Measurements from ENCODE around the gene CDK5. TPM values are rescaled to one million over a fixed set of nuclear protein-coding genes. Genes with fewer than 3 reads are reported as not detected.

Gene CDK5
- total and polyA plus RNA-seq, 4 experiments from 2014 or later = 6.3 to 15.2 (median 9.1) TPM

DNA sequence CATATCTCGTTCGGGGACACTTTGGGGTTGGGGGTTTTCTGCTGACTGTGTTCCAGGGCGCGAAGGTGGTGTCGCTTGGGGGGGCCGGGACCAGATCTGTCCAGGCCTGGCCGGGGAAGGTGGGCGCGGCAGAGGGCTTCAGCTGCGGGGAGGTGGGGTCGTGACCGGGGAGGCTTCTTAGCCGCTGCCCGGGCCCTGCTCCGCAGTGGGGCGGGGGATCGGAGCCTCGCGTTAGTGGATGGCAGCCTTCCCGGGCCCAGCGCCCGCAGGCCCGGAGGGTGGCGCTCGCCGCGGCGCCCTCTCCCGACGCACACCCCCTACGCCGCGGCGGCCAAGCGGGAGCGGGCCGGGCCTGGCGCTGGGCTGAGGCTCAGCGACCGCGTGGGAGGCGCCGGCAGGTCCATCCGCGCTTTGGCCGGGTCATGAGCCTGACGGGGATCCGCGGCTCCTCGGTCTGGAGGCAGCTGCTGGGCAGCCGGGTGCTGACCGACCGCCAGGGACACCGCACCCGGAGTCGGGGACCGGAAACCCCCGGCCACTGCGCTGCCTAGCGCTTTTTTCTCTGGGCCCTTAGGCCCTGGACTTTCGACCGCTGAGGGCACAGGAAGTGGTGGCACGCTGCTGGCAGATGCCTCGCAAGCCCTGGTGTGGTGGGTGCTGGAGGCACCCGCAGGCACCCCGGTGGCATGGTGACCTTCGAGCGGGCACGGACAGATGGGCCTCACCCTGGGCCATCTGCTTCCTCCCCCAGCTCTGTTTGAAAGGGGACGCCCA, 29.7 kb upstream of the CDK5 start:
- CTCF ChIA-PET (ENCODE audit: partially characterized antibody) = interaction anchor here (1.1 to 5.6 kb wide), 4 partner anchors 21 to 79 kb away, joined by 3 to 29 read pairs (median 7); no protein-coding TSS in a partner anchor
- H3K27me3 ChIP-seq (ENCODE audit: insufficient read depth, low read length) = no peaks in the 10 kb centered on the region
- peak; percentile 29 to 65 (median 37) for DNase-seq
- peak overlapping the region; percentile 69 to 88 for H3K4me3 ChIP-seq (ENCODE audit: low read length in 2 of 2)
- intact Hi-C loops (cut with micrococcal nuclease) = loop anchor here (1.0 to 10.0 kb wide), 2 partner anchors 24 to 113 kb away; partner anchors contain the start of gene KCNH2
- POLR2A ChIA-PET (ENCODE audit: partially characterized antibody) = interaction anchor here (1.0 to 1.5 kb wide), 6 partner anchors 27 to 74 kb away, joined by 3 to 5 read pairs (median 4); partner anchors contain the start of genes ABCB8 and CDK5
- Mint-ChIP-seq H3K27ac (peak overlapping the region; percentile 63 to 96 (median 94)), H3K27me3 (no peaks in the 10 kb centered on the region), H3K9me3 (peaks cover 0 to 2% (median 0%) of the 10 kb centered on the region in 8 donors), H3K4me1 (peaks cover 21 to 51% (median 34%) of the 10 kb centered on the region in 4 donors), H3K36me3 (peaks cover 0 to 15% of the 10 kb centered on the region in 2 donors), H3K4me3 (peak overlapping the region; percentile 90 to 94 (median 91))
- no peaks in the 10 kb centered on the region for H3K36me3 ChIP-seq (ENCODE audit: insufficient read depth, low read length)
- H3K9me3 ChIP-seq (ENCODE audit: control insufficient read depth in 1 of 2, low read length in 2 of 2) = no peaks in the 10 kb centered on the region
- H3K27ac ChIP-seq (ENCODE audit: low read depth, low read length) = peak overlapping the region; percentile 62
- H3K4me1 ChIP-seq (ENCODE audit: insufficient read depth, low read length) = peaks cover 40% of the 10 kb centered on the region

DNA sequence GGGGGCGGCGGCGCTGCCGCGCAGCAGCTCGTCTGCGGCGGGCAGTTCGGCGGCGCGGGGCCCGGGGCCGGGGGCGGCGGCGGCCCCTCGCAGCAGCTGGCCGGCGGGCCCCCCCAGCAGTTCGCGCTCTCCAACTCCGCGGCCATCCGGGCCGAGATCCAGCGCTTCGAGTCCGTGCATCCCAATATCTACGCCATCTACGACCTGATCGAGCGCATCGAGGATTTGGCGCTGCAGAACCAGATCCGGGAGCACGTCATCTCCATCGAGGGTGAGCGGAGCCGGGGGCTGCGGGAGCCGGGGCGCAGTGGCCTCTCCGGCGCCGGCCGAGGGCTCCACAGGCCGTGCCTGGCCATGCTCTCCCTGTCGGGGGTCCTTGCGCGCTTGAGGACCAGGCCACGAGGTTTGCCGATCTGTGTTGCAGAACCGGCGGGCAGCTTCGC, 29.1 kb upstream of the CDK5 start:
- ChIA-PET CTCF (ENCODE audit: partially characterized antibody) (interaction anchor here (1.1 to 5.6 kb wide), 4 partner anchors 21 to 79 kb away, joined by 3 to 29 read pairs (median 7); no protein-coding TSS in a partner anchor), POLR2A (ENCODE audit: partially characterized antibody) (interaction anchor here (1.0 to 1.5 kb wide), 5 partner anchors 27 to 73 kb away, joined by 3 to 4 read pairs (median 4); partner anchors contain the start of gene ABCB8)
- H3K27me3 Mint-ChIP-seq = no peaks in the 10 kb centered on the region
- peaks cover 0 to 15% of the 10 kb centered on the region in 2 donors for H3K36me3 Mint-ChIP-seq
- Histone ChIP-seq H3K9me3 (ENCODE audit: control insufficient read depth in 1 of 2, low read length in 2 of 2) (no peaks in the 10 kb centered on the region), H3K27ac (ENCODE audit: low read depth, low read length) (peak overlapping the region; percentile 62), H3K4me3 (ENCODE audit: low read length in 2 of 2) (peak overlapping the region; percentile 69 to 88), H3K27me3 (ENCODE audit: insufficient read depth, low read length) (no peaks in the 10 kb centered on the region), H3K36me3 (ENCODE audit: insufficient read depth, low read length) (no peaks in the 10 kb centered on the region), H3K4me1 (ENCODE audit: insufficient read depth, low read length) (peaks cover 46% of the 10 kb centered on the region)
- H3K4me3 Mint-ChIP-seq = peak overlapping the region; percentile 90 to 94 (median 91)
- peak overlapping the region; percentile 63 to 96 (median 93) for H3K27ac Mint-ChIP-seq
- peak in 3 of 5 donors; percentile 27 to 41 (median 37) for DNase-seq
- H3K9me3 Mint-ChIP-seq = peaks cover 0 to 2% (median 0%) of the 10 kb centered on the region in 8 donors
- peaks cover 22 to 52% (median 38%) of the 10 kb centered on the region in 4 donors for H3K4me1 Mint-ChIP-seq
- intact Hi-C loops (cut with micrococcal nuclease) = loop anchor here (1.0 to 10.0 kb wide), 2 partner anchors 24 to 112 kb away; partner anchors contain the start of gene KCNH2

DNA sequence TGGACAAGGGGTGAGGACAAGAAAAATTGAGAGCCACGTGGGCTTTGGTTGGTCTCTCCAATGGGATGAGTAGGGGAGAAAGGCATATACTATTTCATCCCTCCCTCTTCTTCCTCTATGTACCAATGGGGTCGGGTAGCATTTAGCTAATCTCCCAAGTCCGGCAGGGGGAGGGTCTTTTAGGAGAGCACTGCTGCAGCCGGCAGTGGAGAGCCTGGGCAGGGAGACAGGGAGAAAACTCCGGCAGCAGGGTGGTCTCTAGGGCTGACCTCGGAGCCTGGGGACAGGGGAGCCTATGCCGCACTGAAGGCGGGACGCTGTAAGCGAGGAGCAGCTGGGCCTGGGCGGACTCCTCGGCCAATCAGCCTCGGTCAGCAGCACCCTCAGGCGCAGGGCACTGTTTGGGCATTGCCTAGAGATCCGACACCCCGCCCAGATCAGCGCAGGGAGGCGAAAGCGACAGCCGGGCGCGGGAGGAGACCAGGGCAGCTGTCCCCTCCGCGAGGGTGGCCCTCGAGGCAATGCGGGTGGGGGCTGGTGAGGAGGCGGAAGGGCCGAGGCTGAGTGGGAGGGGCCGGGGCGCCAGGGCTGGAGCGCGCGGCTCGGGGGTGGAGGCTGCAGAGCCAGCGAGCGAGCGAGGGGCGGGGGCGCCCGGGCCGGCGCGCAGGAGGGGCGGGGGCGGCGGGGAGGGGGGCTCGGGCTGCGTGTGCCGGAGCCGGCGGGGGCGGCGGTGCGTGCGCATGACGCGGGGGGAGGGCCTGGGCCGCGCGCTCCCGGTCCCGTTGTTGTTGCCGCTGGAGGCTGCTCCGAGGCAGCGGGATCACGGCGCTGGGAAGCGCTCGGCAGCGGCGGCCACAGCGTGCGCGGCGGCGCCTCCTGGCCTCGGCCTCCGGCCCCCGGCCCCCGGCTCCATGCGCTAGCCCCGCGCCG, 28.3 kb upstream of the CDK5 start, which contains the start of gene AGAP3:
Gene AGAP3, plus strand, starts transcription at position 785 of the 930 bp plus-strand sequence. CDS start 267 bp downstream, outside the sequence.
- no peaks in the 10 kb centered on the region for H3K9me3 ChIP-seq (ENCODE audit: control insufficient read depth in 1 of 2, low read length in 2 of 2)
- ChIA-PET POLR2A (ENCODE audit: partially characterized antibody) (interaction anchor here (1.1 to 6.4 kb wide), 6 partner anchors 10 to 71 kb away, joined by 3 to 68 read pairs (median 6); partner anchors contain the start of genes ABCB8, CDK5 and SLC4A2), CTCF (ENCODE audit: partially characterized antibody) (interaction anchor here (0.7 to 5.6 kb wide), 4 partner anchors 18 to 100 kb away, joined by 3 to 29 read pairs (median 6); no protein-coding TSS in a partner anchor)
- H3K4me1 ChIP-seq (ENCODE audit: insufficient read depth, low read length) = peaks cover 54% of the 10 kb centered on the region
- Mint-ChIP-seq H3K9me3 (peaks cover 0 to 2% (median 0%) of the 10 kb centered on the region in 8 donors), H3K4me1 (peaks cover 22 to 57% (median 34%) of the 10 kb centered on the region in 4 donors), H3K27me3 (no peaks in the 10 kb centered on the region), H3K4me3 (peak within 1 kb of the TSS; percentile 90 to 94 (median 91)), H3K27ac (peak within 1 kb of the TSS; percentile 90 to 98 (median 93)), H3K36me3 (peaks cover 0 to 15% of the 10 kb centered on the region in 2 donors)
- no peaks in the 10 kb centered on the region for H3K27me3 ChIP-seq (ENCODE audit: insufficient read depth, low read length)
- DNase-seq = peak; percentile 53 to 68 (median 57)
- peak within 1 kb of the TSS; percentile 69 to 88 for H3K4me3 ChIP-seq (ENCODE audit: low read length in 2 of 2)
- H3K36me3 ChIP-seq (ENCODE audit: insufficient read depth, low read length) = no peaks in the 10 kb centered on the region
- intact Hi-C loops (cut with micrococcal nuclease) = loop anchor here (10.0 kb wide), 1 partner anchor 111 kb away; the partner anchor contains the start of gene KCNH2
- peak within 1 kb of the TSS; percentile 62 for H3K27ac ChIP-seq (ENCODE audit: low read depth, low read length)

DNA sequence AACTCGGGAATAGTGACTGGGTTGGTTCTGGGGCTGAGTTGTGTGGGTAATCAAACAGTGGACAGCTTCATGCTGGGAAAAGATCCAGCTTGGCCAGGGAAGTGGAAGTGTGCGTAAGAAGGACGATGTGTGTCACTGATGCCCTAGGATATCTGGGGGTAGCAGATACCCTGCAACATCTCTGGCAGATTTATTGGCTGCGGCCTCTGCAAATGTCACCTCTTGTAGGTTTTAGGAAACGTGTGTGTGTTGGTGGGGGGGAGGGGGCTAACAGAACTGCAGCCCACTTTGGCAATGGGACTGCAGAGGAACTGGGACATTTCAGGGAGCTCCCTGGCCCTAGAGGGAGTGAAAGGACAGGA, 27.6 kb upstream of the CDK5 start:
- no peak overlapping the region for H3K27ac ChIP-seq (ENCODE audit: low read depth, low read length)

DNA sequence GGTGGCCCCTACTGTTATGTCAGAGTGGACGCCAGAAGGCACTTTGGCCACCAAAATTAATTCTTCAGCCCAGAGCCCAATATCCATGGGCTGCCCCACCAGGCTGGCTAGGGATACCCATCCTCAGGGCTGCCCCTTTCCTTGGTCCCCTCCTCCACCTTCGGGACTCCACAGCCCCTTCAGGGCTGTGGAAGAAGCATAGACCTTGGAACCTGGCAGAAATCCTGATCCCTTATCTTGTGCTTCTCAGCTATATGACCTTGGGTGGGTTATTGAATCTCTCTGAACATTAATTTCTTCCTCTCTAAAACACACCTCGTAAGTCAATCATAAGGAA, 26.1 kb upstream of the CDK5 start:
- H3K36me3 ChIP-seq (ENCODE audit: insufficient read depth, low read length) = peaks cover 5% of the 10 kb centered on the region
- ChIA-PET CTCF (ENCODE audit: partially characterized antibody) (interaction anchor here (1.1 to 5.6 kb wide), 6 partner anchors 12 to 66 kb away, joined by 3 to 29 read pairs (median 6); partner anchors contain the start of gene ABCB8), POLR2A (ENCODE audit: partially characterized antibody) (interaction anchor here (0.7 to 6.4 kb wide), 9 partner anchors 16 to 1585 kb away, joined by 3 to 68 read pairs (median 6); partner anchors contain the start of genes ABCB8, CDK5 and SLC4A2)
- Mint-ChIP-seq H3K9me3 (peaks cover 0 to 2% (median 0%) of the 10 kb centered on the region in 8 donors), H3K4me1 (peaks cover 25 to 59% (median 40%) of the 10 kb centered on the region in 4 donors), H3K4me3 (peak overlapping the region; percentile 75 to 95 (median 82)), H3K27ac (peak overlapping the region; percentile 87 to 96 (median 91)), H3K36me3 (peaks cover 0 to 15% of the 10 kb centered on the region in 2 donors), H3K27me3 (no peaks in the 10 kb centered on the region)
- peaks cover 68% of the 10 kb centered on the region for H3K4me1 ChIP-seq (ENCODE audit: insufficient read depth, low read length)
- H3K9me3 ChIP-seq (ENCODE audit: control insufficient read depth in 1 of 2, low read length in 2 of 2) = no peaks in the 10 kb centered on the region
- peak overlapping the region; percentile 36 to 74 for H3K4me3 ChIP-seq (ENCODE audit: low read length in 2 of 2)
- H3K27me3 ChIP-seq (ENCODE audit: insufficient read depth, low read length) = no peaks in the 10 kb centered on the region
- intact Hi-C loops (cut with micrococcal nuclease) = loop anchor here (1.0 to 10.0 kb wide), 3 partner anchors 55 to 149 kb away; partner anchors contain the start of genes ABCB8, CHPF2 and KCNH2
- no peak for DNase-seq
- peak overlapping the region; percentile 90 for H3K27ac ChIP-seq (ENCODE audit: low read depth, low read length)

More for the DNA sequence above, 27.6 kb upstream of the CDK5 start:
- DNase-seq = no peak
- Histone ChIP-seq H3K4me1 (ENCODE audit: insufficient read depth, low read length) (peaks cover 56% of the 10 kb centered on the region), H3K9me3 (ENCODE audit: control insufficient read depth in 1 of 2, low read length in 2 of 2) (no peaks in the 10 kb centered on the region), H3K4me3 (ENCODE audit: low read length in 2 of 2) (no peak overlapping the region), H3K27me3 (ENCODE audit: insufficient read depth, low read length) (no peaks in the 10 kb centered on the region), H3K36me3 (ENCODE audit: insufficient read depth, low read length) (no peaks in the 10 kb centered on the region)
- intact Hi-C loops (cut with micrococcal nuclease) = loop anchor here (10.0 kb wide), 1 partner anchor 111 kb away; the partner anchor contains the start of gene KCNH2
- Mint-ChIP-seq H3K27ac (peak overlapping the region; percentile 87 to 98 (median 90)), H3K4me1 (peaks cover 22 to 57% (median 34%) of the 10 kb centered on the region in 4 donors), H3K36me3 (peaks cover 0 to 15% of the 10 kb centered on the region in 2 donors), H3K4me3 (peak overlapping the region; percentile 75 to 90 (median 82)), H3K27me3 (no peaks in the 10 kb centered on the region), H3K9me3 (peaks cover 0 to 2% (median 0%) of the 10 kb centered on the region in 8 donors)
- POLR2A ChIA-PET (ENCODE audit: partially characterized antibody) = interaction anchor here (1.1 to 6.4 kb wide), 6 partner anchors 9 to 72 kb away, joined by 3 to 68 read pairs (median 7); partner anchors contain the start of genes ABCB8, CDK5 and SLC4A2
- CTCF ChIA-PET (ENCODE audit: partially characterized antibody) = interaction anchor here (0.7 to 5.6 kb wide), 6 partner anchors 17 to 100 kb away, joined by 3 to 29 read pairs (median 6); partner anchors contain the start of genes ABCB8 and ATG9B

Data from CD4-positive, alpha-beta memory T cell (primary cell).